ENCODE measurements around the gene NCMAP. TPM values are rescaled to one million over a fixed set of nuclear protein-coding genes. Genes with fewer than 3 reads are reported as not detected.

The NCMAP gene
- polyA plus RNA-seq, 1 donor (not counting 4 experiments of a cell fraction or from before 2014, with no cell fraction given): 0.05 TPM

DNA sequence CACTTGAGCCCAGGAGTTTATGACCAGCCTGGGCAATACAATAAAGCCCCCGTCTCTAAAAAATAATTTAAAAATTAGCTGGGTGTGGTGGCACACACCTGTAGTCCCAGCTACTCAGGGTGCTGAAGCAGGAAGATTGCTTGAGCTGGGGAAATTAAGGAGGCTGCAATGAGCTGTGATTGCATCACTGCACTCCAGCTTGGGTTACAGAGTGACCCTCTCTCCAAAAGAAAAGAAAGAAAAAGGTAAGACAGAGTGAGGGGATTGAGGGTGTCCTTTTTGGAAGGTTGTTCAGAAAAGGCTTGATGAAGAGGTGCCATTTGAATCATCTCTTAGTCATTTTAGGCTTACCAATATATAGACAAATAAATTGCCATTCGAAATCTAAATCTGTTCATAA, 83.2 kb downstream of the NCMAP start:
- H3K36me3 ChIP-seq (ENCODE audit: control insufficient read depth in 2 of 2, extremely low read depth in 1 of 2, insufficient read depth in 2 of 2, low read length in 2 of 2): no peaks in the 10 kb centered on the region
- H3K4me2 ChIP-seq (ENCODE audit: control insufficient read depth, extremely low read depth, insufficient read depth, low read depth, low read length): no peak overlapping the region
- no peaks in the 10 kb centered on the region for H4K20me1 ChIP-seq (ENCODE audit: control insufficient read depth, extremely low read depth, insufficient read depth, low read length)
- peaks cover 9% of the 10 kb centered on the region for H3K4me1 ChIP-seq (ENCODE audit: control insufficient read depth, extremely low read depth, insufficient read depth, low read length)
- TF ChIP-seq, protein P1, sequence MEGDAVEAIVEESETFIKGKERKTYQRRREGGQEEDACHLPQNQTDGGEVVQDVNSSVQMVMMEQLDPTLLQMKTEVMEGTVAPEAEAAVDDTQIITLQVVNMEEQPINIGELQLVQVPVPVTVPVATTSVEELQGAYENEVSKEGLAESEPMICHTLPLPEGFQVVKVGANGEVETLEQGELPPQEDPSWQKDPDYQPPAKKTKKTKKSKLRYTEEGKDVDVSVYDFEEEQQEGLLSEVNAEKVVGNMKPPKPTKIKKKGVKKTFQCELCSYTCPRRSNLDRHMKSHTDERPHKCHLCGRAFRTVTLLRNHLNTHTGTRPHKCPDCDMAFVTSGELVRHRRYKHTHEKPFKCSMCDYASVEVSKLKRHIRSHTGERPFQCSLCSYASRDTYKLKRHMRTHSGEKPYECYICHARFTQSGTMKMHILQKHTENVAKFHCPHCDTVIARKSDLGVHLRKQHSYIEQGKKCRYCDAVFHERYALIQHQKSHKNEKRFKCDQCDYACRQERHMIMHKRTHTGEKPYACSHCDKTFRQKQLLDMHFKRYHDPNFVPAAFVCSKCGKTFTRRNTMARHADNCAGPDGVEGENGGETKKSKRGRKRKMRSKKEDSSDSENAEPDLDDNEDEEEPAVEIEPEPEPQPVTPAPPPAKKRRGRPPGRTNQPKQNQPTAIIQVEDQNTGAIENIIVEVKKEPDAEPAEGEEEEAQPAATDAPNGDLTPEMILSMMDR (optimal IDR thresholded peaks at IDR 0.05 in 1 of 3, IDR thresholded peaks at IDR 0.05 in 1 of 3, conservative IDR thresholded peaks at IDR 0.05 in 1 of 3; ENCODE audit: extremely low read depth in 1 of 3, insufficient read depth in 2 of 3, low read length in 3 of 3): no peak
- TF ChIP-seq EZH2 (IDR thresholded peaks at IDR 0.05; ENCODE audit: low read length): no peak
- dilution Hi-C loops (cut with MboI; ENCODE audit: extremely low pct_ligation_motif_present, low sequenced_read_pairs): no loop called here
- no peaks in the 10 kb centered on the region for H3K27me3 ChIP-seq (ENCODE audit: control insufficient read depth, extremely low read depth, insufficient read depth, low read length)
- H3K9me1 ChIP-seq (ENCODE audit: control insufficient read depth, extremely low read depth, insufficient read depth, low read length): no peaks in the 10 kb centered on the region
- no peaks in the 10 kb centered on the region for H3K9me3 ChIP-seq (ENCODE audit: control insufficient read depth, low read depth, low read length)
- H3K27ac ChIP-seq (ENCODE audit: control insufficient read depth, insufficient read depth, low read length): no peak overlapping the region
- FAIRE-seq (no peak), DNase-seq (ENCODE audit: low read depth, low spot score) (no peak)
- H2AFZ ChIP-seq (ENCODE audit: control insufficient read depth, low read length): no peak overlapping the region
- peaks cover 10% of the 10 kb centered on the region for H3K79me2 ChIP-seq (ENCODE audit: control insufficient read depth, insufficient read depth, low read length)
- no peak overlapping the region for H3K4me3 ChIP-seq (ENCODE audit: control insufficient read depth in 2 of 3, extremely low read depth in 1 of 3, insufficient read depth in 2 of 3, low read depth in 1 of 3, low read length in 3 of 3)
- no peak overlapping the region for H3K9ac ChIP-seq (ENCODE audit: control insufficient read depth, extremely low read depth, insufficient read depth, low read length)

DNA sequence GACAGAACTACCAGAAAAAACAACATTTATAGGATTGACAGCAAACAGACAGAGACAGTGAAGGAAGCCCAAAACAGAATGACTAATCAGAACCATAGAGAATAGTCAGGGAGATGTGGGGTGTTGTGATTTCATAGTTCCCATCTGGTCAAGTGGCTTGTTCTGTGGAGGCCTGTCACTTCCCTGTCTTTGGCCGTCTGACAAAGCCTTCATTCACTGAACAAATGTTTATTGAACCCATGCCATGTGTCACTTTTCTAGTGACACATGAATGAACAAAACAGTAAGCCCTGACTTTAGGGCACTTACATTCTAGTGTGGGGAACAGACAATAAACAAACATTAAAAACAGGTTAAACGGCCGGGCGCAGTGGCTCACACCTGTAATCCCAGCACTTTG, 84.0 kb downstream of the NCMAP start:
- TF ChIP-seq, protein P1 (optimal IDR thresholded peaks at IDR 0.05 in 1 of 3, IDR thresholded peaks at IDR 0.05 in 1 of 3, conservative IDR thresholded peaks at IDR 0.05 in 1 of 3; ENCODE audit: extremely low read depth in 1 of 3, insufficient read depth in 2 of 3, low read length in 3 of 3): no peak
- TF ChIP-seq EZH2 (IDR thresholded peaks at IDR 0.05; ENCODE audit: low read length): no peak
- H2AFZ ChIP-seq (ENCODE audit: control insufficient read depth, low read length): no peak overlapping the region
- FAIRE-seq (no peak), DNase-seq (ENCODE audit: low read depth, low spot score) (no peak)
- no peak overlapping the region for H3K4me2 ChIP-seq (ENCODE audit: control insufficient read depth, extremely low read depth, insufficient read depth, low read depth, low read length)
- peaks cover 16% of the 10 kb centered on the region for H3K4me1 ChIP-seq (ENCODE audit: control insufficient read depth, extremely low read depth, insufficient read depth, low read length)
- H3K4me3 ChIP-seq (ENCODE audit: control insufficient read depth in 2 of 3, extremely low read depth in 1 of 3, insufficient read depth in 2 of 3, low read depth in 1 of 3, low read length in 3 of 3): no peak overlapping the region
- no peak overlapping the region for H3K9ac ChIP-seq (ENCODE audit: control insufficient read depth, extremely low read depth, insufficient read depth, low read length)
- no peak overlapping the region for H3K27ac ChIP-seq (ENCODE audit: control insufficient read depth, insufficient read depth, low read length)
- H3K9me3 ChIP-seq (ENCODE audit: control insufficient read depth, low read depth, low read length): no peaks in the 10 kb centered on the region
- peaks cover 18% of the 10 kb centered on the region for H3K79me2 ChIP-seq (ENCODE audit: control insufficient read depth, insufficient read depth, low read length)
- peaks cover 0 to under 1% of the 10 kb centered on the region in 2 experiments for H3K36me3 ChIP-seq (ENCODE audit: control insufficient read depth in 2 of 2, extremely low read depth in 1 of 2, insufficient read depth in 2 of 2, low read length in 2 of 2)
- dilution Hi-C loops (cut with MboI; ENCODE audit: extremely low pct_ligation_motif_present, low sequenced_read_pairs): no loop called here
- no peaks in the 10 kb centered on the region for H3K27me3 ChIP-seq (ENCODE audit: control insufficient read depth, extremely low read depth, insufficient read depth, low read length)
- no peaks in the 10 kb centered on the region for H3K9me1 ChIP-seq (ENCODE audit: control insufficient read depth, extremely low read depth, insufficient read depth, low read length)
- H4K20me1 ChIP-seq (ENCODE audit: control insufficient read depth, extremely low read depth, insufficient read depth, low read length): no peaks in the 10 kb centered on the region

All from keratinocyte (primary cell).